Renal cortex interstitium (tissue), 11 donors: ENCODE measurements around the gene CCDC13. TPM values are rescaled to one million over a fixed set of nuclear protein-coding genes. Genes with fewer than 3 reads are reported as not detected.

Experiments used
- DNase-seq, 11 donors: peaks; one replicate each; pipeline ENCODE4 v3.0.0-alpha.2; 2013; ENCODE audit warnings: low read depth in 9 of 11, low spot score in 4 of 11; ENCODE audit errors: extremely low read depth in 1 of 11
- polyA plus RNA-seq, 3 donors: library from polyadenylated mRNA; unstranded; fragments of 120-200 nt; gene quantifications; one replicate each; pipeline ENCODE4 v1.2.1, GENCODE V29; 2013; ENCODE audit not compliant: insufficient read length in 3 of 3

The CCDC13 gene
- polyA plus RNA-seq, 3 donors: 1.8 to 3.5 (median 2.0) TPM

GRCh38 chr3:42725454-42725853 is 47.6 kb downstream of the CCDC13 start:
- no peak for DNase-seq

- DNase-seq: no peak
These were observed 49.8 kb downstream of the CCDC13 start for GRCh38 chr3:42723219-42723618.

Other genes with a start within 250 kb of the CCDC13 start
- 10 to 100 TPM; 41.8 to 47.5 (median 45.2) TPM for gene SEC22C, start 191.3 kb downstream of the CCDC13 start, polyA plus RNA-seq
- gene SS18L2, start 182.4 kb downstream of the CCDC13 start, polyA plus RNA-seq: 10 to 100 TPM; 21.4 to 26.5 (median 25.3) TPM
- gene NKTR, start 172.6 kb downstream of the CCDC13 start, polyA plus RNA-seq: 100 to 1,000 TPM in 1 of 3 donors, 10 to 100 TPM in 2; 83.8 to 203 (median 98.7) TPM
- gene ZBTB47, start 119.6 kb downstream of the CCDC13 start, polyA plus RNA-seq: 10 to 100 TPM; 12.5 to 18.4 (median 14.9) TPM
- under 1 TPM in 1 of 3 donors, not detected in 2; 0.06 TPM for gene KLHL40, start 87.7 kb downstream of the CCDC13 start, polyA plus RNA-seq
- gene HHATL, start 70.5 kb downstream of the CCDC13 start, polyA plus RNA-seq: under 1 TPM; 0.54 to 0.66 (median 0.61) TPM
- gene HIGD1A, start 31.2 kb upstream of the CCDC13 start, polyA plus RNA-seq: 100 to 1,000 TPM; 145 to 159 (median 150) TPM
- 1 to 10 TPM; 2.0 to 3.0 (median 2.2) TPM for gene ACKR2, start 36.2 kb upstream of the CCDC13 start, polyA plus RNA-seq
- 1 to 10 TPM in 2 of 3 donors, under 1 TPM in 1; 0.95 to 1.4 (median 1.3) TPM for gene CYP8B1, start 102.6 kb upstream of the CCDC13 start, polyA plus RNA-seq
- 10 to 100 TPM; 24.3 to 46.3 (median 27.9) TPM for gene ZNF662, start 132.9 kb upstream of the CCDC13 start, polyA plus RNA-seq
- 1 to 10 TPM; 2.7 to 5.6 (median 4.1) TPM for gene GASK1A, start 206.1 kb upstream of the CCDC13 start, polyA plus RNA-seq